ENCODE measurements around the gene RAB40B. TPM values are rescaled to one million over a fixed set of nuclear protein-coding genes. Genes with fewer than 3 reads are reported as not detected.

The RAB40B gene
- total RNA-seq, 1 experiment from 2014 or later, result 22.1 TPM

DNA sequence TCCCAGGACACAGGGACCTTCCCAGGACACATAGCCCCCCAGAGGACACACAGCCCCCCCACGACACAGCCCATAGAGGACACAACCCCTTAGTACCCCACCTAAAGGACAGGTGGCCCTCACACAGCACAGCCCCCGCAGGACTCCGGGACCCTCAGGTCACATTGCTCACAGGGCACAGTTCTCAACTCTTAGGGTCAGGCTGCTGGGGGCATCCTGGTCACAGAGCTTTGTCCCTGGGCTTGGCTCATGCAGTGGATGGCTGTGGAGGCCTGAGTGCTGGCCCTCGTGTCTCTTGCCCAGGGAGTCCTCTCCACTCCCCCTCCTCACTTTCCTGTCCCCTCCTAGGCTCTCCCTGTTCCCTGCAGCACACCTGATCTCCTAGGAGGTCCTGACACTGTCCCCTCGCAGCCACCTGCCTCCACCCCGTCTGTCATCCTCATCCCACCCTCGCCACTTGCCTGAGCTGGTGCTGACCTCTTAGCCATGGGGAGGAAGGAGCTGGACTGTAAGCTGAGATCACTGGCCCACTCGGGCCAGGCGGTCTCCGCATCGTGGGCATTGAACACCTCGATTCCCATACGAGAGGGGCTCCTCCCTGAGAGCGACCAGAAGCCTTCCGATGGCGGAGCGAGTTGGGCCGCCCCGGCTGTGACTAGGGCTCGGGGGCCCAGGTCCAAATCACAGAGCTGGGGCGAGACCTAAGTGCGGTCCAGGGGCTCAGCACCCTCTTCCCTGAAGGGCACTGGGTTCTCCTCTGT, 48.8 kb downstream of the RAB40B start (continued):
- TF ChIP-seq SIN3A (IDR thresholded peaks at IDR 0.05; ENCODE audit: low read depth), result no peak
- no peak for TF ChIP-seq SRF (IDR thresholded peaks at IDR 0.05; ENCODE audit: low read depth)
- no peak for TF ChIP-seq RAD21 (IDR thresholded peaks at IDR 0.05; ENCODE audit: low read depth)
- no peak for TF ChIP-seq ZFX (IDR thresholded peaks at IDR 0.05)
- TF ChIP-seq CEBPB (IDR thresholded peaks at IDR 0.05; ENCODE audit: low read depth), result no peak
- TF ChIP-seq EGR1 (IDR thresholded peaks at IDR 0.05; ENCODE audit: low read depth), result no peak
- no peak for TF ChIP-seq POLR2A (IDR thresholded peaks at IDR 0.05; ENCODE audit: borderline replicate concordance, extremely low read depth, insufficient read depth, insufficient read length)
- no peak for TF ChIP-seq EZH2phosphoT487 (IDR thresholded peaks at IDR 0.05; ENCODE audit: borderline replicate concordance)
- no peak for TF ChIP-seq YY1 (IDR thresholded peaks at IDR 0.05; ENCODE audit: extremely low read depth, insufficient replicate concordance, low read depth, low read length)
- TF ChIP-seq FOSL1 (IDR thresholded peaks at IDR 0.05; ENCODE audit: low read depth), result no peak
- no peak for TF ChIP-seq EZH2 (IDR thresholded peaks at IDR 0.05)
- TF ChIP-seq, protein P1, sequence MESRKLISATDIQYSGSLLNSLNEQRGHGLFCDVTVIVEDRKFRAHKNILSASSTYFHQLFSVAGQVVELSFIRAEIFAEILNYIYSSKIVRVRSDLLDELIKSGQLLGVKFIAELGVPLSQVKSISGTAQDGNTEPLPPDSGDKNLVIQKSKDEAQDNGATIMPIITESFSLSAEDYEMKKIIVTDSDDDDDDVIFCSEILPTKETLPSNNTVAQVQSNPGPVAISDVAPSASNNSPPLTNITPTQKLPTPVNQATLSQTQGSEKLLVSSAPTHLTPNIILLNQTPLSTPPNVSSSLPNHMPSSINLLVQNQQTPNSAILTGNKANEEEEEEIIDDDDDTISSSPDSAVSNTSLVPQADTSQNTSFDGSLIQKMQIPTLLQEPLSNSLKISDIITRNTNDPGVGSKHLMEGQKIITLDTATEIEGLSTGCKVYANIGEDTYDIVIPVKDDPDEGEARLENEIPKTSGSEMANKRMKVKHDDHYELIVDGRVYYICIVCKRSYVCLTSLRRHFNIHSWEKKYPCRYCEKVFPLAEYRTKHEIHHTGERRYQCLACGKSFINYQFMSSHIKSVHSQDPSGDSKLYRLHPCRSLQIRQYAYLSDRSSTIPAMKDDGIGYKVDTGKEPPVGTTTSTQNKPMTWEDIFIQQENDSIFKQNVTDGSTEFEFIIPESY (IDR thresholded peaks at IDR 0.05; ENCODE audit: extremely low read depth, insufficient replicate concordance, low read length), result no peak

DNA sequence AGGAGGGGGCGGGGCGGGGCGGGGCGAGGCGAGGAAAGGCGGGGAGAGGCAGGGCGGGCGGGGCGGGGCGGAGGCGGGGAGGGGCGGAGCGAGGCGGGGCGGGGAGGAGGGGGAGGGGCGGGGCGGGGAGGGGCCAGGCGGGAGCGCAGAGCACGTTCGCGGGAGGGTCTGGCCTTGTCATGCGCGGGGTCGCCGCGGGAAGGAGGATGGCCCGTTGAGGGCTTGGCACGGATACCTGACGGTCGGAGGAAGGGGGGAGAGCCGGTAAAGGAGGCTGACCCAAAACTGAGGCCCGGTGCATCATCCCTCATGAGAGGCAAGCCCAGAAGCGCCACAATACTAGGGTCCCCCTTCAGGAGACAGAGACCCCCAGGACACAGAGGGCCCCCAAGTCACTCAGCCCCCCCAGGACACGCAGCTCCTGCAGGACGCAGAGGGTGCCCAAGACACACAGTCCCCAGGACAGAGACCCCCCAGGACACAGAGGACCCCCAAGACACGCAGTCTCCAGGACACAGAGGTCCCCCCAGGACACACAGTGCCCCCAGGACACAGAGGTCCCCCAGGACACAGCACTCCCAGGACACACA, 49.7 kb downstream of the RAB40B start:
- ChIA-PET CTCF (no interaction called here), RAD21 (ENCODE audit: low non-redundant PET in 1 of 2, low total read pairs in 2 of 2, uncharacterized antibody in 2 of 2, unreplicated experiment in 2 of 2) (interaction anchor here in 1 of 2 experiments (0.8 kb wide), 1 partner anchor 102 kb away, joined by 4 read pairs; no protein-coding TSS in a partner anchor), POLR2A (no interaction called here)
- H3K79me2 ChIP-seq (ENCODE audit: insufficient read depth, low read length), result peaks cover 44% of the 10 kb centered on the region
- DNase-seq (ENCODE audit: low read depth, low spot score) (no peak), ATAC-seq (peak; percentile 24)
- peak overlapping the region; percentile 70 for H3K27ac ChIP-seq (ENCODE audit: low read depth, low read length)
- H3K4me1 ChIP-seq (ENCODE audit: control insufficient read depth in 1 of 2, insufficient read depth in 2 of 2, low read length in 2 of 2), result peaks cover 11 to 27% of the 10 kb centered on the region in 2 experiments
- peaks cover 22% of the 10 kb centered on the region; the same call in 1 of the 2 replicates for H4K20me1 ChIP-seq (ENCODE audit: insufficient read depth)
- H3K9ac ChIP-seq (ENCODE audit: low read length), result peak overlapping the region; percentile 59
- H3K4me2 ChIP-seq (ENCODE audit: low read length), result peak overlapping the region; percentile 85
- H3K9me3 ChIP-seq (ENCODE audit: control insufficient read depth in 1 of 2, insufficient read depth in 1 of 2, low read depth in 1 of 2, low read length in 2 of 2), result no peaks in the 10 kb centered on the region
- H3K4me3 ChIP-seq (replicated peaks in 1 of 2; ENCODE audit: low read depth in 1 of 2, low read length in 2 of 2), result peak overlapping the region; percentile 50 to 51
- intact Hi-C loops (cut with micrococcal nuclease), result loop anchor here (2.0 kb wide), 1 partner anchor 104 kb away; the partner anchor contains the start of gene TBCD
- peaks cover 8 to 9% of the 10 kb centered on the region in 2 experiments for H3K36me3 ChIP-seq (ENCODE audit: control insufficient read depth in 1 of 2, insufficient read depth in 2 of 2, low read length in 2 of 2)
- no peaks in the 10 kb centered on the region for H3K27me3 ChIP-seq (ENCODE audit: insufficient read depth, low read length)
- H3K9me2 ChIP-seq (ENCODE audit: insufficient read depth), result no peaks in the 10 kb centered on the region
- H2AFZ ChIP-seq (ENCODE audit: low read depth, low read length, poor library complexity, severe bottlenecking), result no peak overlapping the region
- peak; percentile 7 for TF ChIP-seq POLR2A (IDR thresholded peaks at IDR 0.05; ENCODE audit: borderline replicate concordance, extremely low read depth, insufficient read depth, insufficient read length)
- TF ChIP-seq, protein P2, sequence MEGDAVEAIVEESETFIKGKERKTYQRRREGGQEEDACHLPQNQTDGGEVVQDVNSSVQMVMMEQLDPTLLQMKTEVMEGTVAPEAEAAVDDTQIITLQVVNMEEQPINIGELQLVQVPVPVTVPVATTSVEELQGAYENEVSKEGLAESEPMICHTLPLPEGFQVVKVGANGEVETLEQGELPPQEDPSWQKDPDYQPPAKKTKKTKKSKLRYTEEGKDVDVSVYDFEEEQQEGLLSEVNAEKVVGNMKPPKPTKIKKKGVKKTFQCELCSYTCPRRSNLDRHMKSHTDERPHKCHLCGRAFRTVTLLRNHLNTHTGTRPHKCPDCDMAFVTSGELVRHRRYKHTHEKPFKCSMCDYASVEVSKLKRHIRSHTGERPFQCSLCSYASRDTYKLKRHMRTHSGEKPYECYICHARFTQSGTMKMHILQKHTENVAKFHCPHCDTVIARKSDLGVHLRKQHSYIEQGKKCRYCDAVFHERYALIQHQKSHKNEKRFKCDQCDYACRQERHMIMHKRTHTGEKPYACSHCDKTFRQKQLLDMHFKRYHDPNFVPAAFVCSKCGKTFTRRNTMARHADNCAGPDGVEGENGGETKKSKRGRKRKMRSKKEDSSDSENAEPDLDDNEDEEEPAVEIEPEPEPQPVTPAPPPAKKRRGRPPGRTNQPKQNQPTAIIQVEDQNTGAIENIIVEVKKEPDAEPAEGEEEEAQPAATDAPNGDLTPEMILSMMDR (IDR thresholded peaks at IDR 0.05 in 2 of 3, conservative IDR thresholded peaks at IDR 0.05 in 1 of 3; ENCODE audit: borderline replicate concordance in 1 of 3, insufficient read depth in 1 of 3, low read depth in 2 of 3, low read length in 2 of 3), result no peak
- TF ChIP-seq POLR2AphosphoS5 (IDR thresholded peaks at IDR 0.05; ENCODE audit: low read depth, low read length), result peak; percentile 42
- no TSS peak for BruUV-seq (replicated peaks)
